GM10248 (cell line): ENCODE results near the gene DIMT1.

Source experiments
- CTCF ChIA-PET: fragments of 300-600 bp; sonication (Branson Sonifier 250); formaldehyde crosslinking; extraction: SDS; loops from one replicate; lab custom pipeline; 2021; ENCODE audit warnings: antibody characterized with exemption; lab: Yijun Ruan, JAX
- POLR2A ChIA-PET: fragments of 350-650 bp; sonication (Branson Sonifier 250); formaldehyde crosslinking; extraction: SDS; loops from one replicate; lab custom pipeline; 2020; ENCODE audit warnings: antibody characterized with exemption; lab: Yijun Ruan, JAX
- DNase-seq: peaks from one replicate; pipeline ENCODE4 v3.0.0; 2012; ENCODE audit errors: extremely low spot score
- TF ChIP-seq, protein P1 (sequence below): IDR thresholded peaks from 2 replicates; pipeline ENCODE4 v1.5.1; 2012; ENCODE audit warnings: mild to moderate bottlenecking, low read depth; ENCODE audit errors: extremely low read depth, missing control alignments, control extremely low read depth

Gene DIMT1

GRCh38 chr5:62421414-62421813 is 17.7 kb upstream of the DIMT1 start:
- POLR2A ChIA-PET = no interaction called here
- CTCF ChIA-PET = interaction anchor here (1.0 to 3.5 kb wide), 4 partner anchors 10 to 22 kb away, joined by 3 to 11 read pairs (median 4); partner anchors contain the start of gene DIMT1
- no peak for DNase-seq
- TF ChIP-seq, protein P1, sequence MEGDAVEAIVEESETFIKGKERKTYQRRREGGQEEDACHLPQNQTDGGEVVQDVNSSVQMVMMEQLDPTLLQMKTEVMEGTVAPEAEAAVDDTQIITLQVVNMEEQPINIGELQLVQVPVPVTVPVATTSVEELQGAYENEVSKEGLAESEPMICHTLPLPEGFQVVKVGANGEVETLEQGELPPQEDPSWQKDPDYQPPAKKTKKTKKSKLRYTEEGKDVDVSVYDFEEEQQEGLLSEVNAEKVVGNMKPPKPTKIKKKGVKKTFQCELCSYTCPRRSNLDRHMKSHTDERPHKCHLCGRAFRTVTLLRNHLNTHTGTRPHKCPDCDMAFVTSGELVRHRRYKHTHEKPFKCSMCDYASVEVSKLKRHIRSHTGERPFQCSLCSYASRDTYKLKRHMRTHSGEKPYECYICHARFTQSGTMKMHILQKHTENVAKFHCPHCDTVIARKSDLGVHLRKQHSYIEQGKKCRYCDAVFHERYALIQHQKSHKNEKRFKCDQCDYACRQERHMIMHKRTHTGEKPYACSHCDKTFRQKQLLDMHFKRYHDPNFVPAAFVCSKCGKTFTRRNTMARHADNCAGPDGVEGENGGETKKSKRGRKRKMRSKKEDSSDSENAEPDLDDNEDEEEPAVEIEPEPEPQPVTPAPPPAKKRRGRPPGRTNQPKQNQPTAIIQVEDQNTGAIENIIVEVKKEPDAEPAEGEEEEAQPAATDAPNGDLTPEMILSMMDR = no peak

DNA sequence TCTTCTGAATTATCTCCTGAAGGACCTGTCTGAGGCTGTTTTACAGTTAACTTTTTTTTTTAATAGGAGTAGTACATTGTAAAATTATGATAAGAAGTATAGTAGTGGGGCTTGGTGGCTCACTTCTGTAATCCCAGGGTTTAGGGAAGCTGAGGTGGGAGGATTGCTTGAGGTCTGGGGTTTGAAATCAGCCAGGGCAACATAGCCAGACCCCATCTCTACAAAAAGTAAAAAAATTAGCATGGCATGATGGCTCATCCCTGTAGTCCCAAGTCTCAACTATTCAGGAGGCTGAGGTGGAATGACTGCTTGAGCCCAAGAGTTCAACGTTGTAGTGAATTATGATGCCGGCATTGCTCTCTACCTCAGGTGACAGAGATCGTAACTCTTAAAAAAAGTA is 15.9 kb upstream of the DIMT1 start:
- TF ChIP-seq, protein P1 = no peak
- ChIA-PET CTCF (interaction anchor here (1.2 to 3.5 kb wide), 4 partner anchors 9 to 40 kb away, joined by 3 to 11 read pairs (median 5); partner anchors contain the start of gene DIMT1), POLR2A (no interaction called here)
- no peak for DNase-seq

DNA sequence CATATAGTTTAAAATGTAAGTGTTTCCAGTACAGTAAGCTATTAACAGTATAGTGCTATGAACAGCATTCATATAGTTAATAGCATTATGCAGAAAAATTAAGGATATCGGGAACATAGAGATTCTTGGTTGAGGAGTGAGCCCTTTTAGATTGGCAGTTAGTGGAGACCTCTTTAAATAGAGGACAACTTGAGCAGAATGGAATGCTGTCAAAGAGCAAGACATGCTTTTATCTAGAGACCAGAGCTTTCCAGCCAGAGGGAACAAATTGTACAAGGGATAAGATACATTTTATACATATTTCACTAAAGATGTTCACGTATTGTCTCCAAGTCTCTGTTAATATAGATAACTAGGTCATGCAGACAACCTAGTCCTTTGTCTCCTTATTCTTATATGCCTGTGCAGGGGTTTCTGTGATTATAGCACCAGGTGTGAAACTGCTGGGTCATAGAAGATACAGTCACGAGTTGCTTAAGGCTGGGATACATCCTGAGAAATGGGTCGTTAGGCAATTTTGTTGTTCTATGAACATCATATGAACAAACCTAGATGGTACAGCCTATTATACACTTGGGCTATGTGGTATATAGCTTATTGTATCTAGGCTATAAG is 14.9 kb upstream of the DIMT1 start:
- TF ChIP-seq, protein P1 = no peak
- CTCF ChIA-PET = interaction anchor here (1.0 to 1.7 kb wide), 4 partner anchors 15 to 55 kb away, joined by 3 to 4 read pairs (median 3); partner anchors contain the start of gene DIMT1
- no peak for DNase-seq
- POLR2A ChIA-PET = no interaction called here

DNA sequence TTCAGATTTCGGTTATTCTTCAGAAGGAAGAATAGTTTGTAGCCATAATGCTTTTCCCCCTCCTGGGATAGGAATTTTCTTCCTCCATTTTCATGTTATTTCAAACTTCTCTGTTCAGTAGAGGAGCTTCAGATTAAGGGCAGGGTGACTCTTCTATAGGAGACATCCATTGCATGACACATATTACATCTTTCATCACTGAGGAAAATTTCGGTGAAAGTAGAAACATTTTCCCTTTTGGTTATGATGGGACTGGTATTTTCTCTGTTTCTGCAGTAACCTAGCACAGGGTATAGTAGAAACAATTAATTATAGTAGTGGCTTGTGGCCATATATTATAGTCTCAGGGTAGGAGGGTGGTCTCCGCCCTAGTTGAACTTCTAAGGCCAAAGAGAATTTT is 10.0 kb upstream of the DIMT1 start:
- CTCF ChIA-PET = interaction anchor here (0.8 to 3.7 kb wide), 6 partner anchors 11 to 190 kb away, joined by 3 to 19 read pairs (median 3); partner anchors contain the start of gene DIMT1
- DNase-seq = no peak
- TF ChIP-seq, protein P1 = no peak
- POLR2A ChIA-PET = interaction anchor here (2.9 kb wide), 1 partner anchor 10 kb away, joined by 19 read pairs; the partner anchor contains the start of gene DIMT1

DNA sequence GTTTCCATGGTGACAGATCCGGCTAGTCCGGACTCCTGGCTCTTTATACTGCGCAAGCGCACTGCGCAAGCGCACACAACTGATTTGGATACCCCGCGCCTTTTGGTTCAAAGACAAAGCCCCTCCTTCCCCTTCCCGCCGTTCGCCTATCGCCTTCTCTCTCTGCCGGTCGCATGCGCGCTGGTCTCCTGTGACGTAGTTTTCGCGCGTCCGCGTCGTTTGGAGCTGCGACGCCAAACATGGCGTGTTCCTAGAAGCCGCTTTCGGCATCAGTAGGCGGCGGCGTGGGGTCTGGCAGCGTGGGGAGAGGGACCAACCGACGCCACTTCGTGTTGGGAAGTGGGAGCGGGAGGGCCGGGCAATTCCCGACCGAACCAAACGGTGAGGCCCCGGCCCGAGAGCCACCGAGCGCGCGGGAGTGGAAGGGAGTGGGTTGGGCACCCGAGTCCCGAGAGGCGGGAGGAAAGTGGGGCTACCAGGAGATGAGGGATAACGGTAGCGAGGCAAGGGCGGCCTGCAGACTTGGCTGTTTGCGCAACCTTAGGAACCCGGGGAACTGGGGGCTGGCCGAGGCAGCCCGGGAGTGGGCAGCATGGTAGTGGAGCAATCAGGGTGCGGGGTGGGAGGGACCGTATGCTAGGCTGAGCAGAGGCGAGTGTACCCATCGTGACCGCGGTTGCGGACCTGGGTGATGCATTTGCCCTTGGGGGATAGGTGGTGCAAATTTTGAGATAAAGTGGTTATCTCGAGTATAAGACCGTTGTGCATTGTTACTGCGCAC is 9.0 kb upstream of the DIMT1 start, which contains the start of gene IPO11:
Gene IPO11 (plus strand): TSS at position 215 of the 781 bp plus-strand sequence. CDS start 24,517 bp downstream, outside the sequence.
- ChIA-PET POLR2A (interaction anchor here (0.6 to 2.9 kb wide), 3 partner anchors 9 to 140 kb away, joined by 3 to 19 read pairs (median 3); partner anchors contain the start of gene DIMT1), CTCF (interaction anchor here (0.8 to 3.7 kb wide), 5 partner anchors 10 to 189 kb away, joined by 3 to 19 read pairs (median 3); partner anchors contain the start of gene DIMT1)
- TF ChIP-seq, protein P1 = no peak

More for the DNA sequence above, 9.0 kb upstream of the DIMT1 start, which contains the start of gene IPO11:
- DNase-seq = peak; percentile 97
